HepG2 (cell line): ENCODE results near the gene ENO4. TPM values are rescaled to one million over a fixed set of nuclear protein-coding genes. Genes with fewer than 3 reads are reported as not detected.

Source experiments
- ATAC-seq: fragments of 200-7000 bp; cut with Tn5 transposase; 3 replicates; pipeline ENCODE4 v1.9.1; 2020; ENCODE audit warnings: mild to moderate bottlenecking, moderate library complexity
- BruUV-seq: library from RNA; stranded (reverse); fragments of 400-500 nt; replicated peaks from 2 replicates; lab custom pipeline; 2021; lab: Mats Ljungman, UMichigan
- CTCF ChIA-PET: fragments of 300-600 bp; formaldehyde crosslinking; extraction: SDS; loops from one replicate; lab custom pipeline; 2021; ENCODE audit warnings: low total read pairs, inconsistent platforms, low intra/inter-chr PET ratio; lab: Yijun Ruan, JAX
- POLR2A ChIA-PET: fragments of 350-600 bp; sonication (Branson Sonifier 250); formaldehyde crosslinking; loops from one replicate; lab custom pipeline; 2020; ENCODE audit warnings: antibody characterized with exemption, inconsistent platforms; lab: Yijun Ruan, JAX
- DNase-seq: peaks from one replicate; pipeline ENCODE4 v3.0.0-alpha.2; 2015; ENCODE audit warnings: low spot score
- FAIRE-seq: peaks from 3 replicates; lab custom pipeline; 2011; peaks lifted over from hg19 to GRCh38; lab: Jason Lieb, UNC
- H2AFZ ChIP-seq: one replicate; pipeline ENCODE4 v1.6.1; 2011; ENCODE audit warnings: low read length, inconsistent platforms
- H3K27ac ChIP-seq: fragments of 300-600 bp; 3 replicates; pipeline ENCODE4 v1.8.0; 2011; ENCODE audit warnings: mixed run types, mild to moderate bottlenecking, mixed read lengths, low read length, inconsistent platforms; ENCODE audit not compliant: insufficient read depth; ENCODE audit errors: extremely low read length
- H3K27me3 ChIP-seq, 2 experiments: fragments of 200-600 bp in 1 of 2; 2 replicates in 1 of 2; 3 replicates in 1 of 2; pipeline versions ENCODE4 v1.6.0 to v1.8.0; 2011; ENCODE audit warnings: low read length in 2 of 2, mild to moderate bottlenecking in 2 of 2, moderate library complexity in 2 of 2, inconsistent platforms in 1 of 2; ENCODE audit not compliant: insufficient read depth in 2 of 2, control insufficient read depth in 1 of 2
- H3K36me3 ChIP-seq, 2 experiments: fragments of 200-600 bp in 1 of 2; replicated peaks in 1 of 2; 2 replicates in 1 of 2; 3 replicates in 1 of 2; pipeline versions ENCODE4 v1.5.1 to v1.8.0; 2011; ENCODE audit warnings: low read length in 2 of 2, inconsistent platforms in 1 of 2; ENCODE audit not compliant: insufficient read depth in 2 of 2, control insufficient read depth in 1 of 2
- H3K4me1 ChIP-seq: 2 replicates; pipeline ENCODE4 v1.5.1; 2012; ENCODE audit warnings: low read length, inconsistent platforms; ENCODE audit not compliant: insufficient read depth
- H3K4me2 ChIP-seq: 2 replicates; pipeline ENCODE4 v1.6.0; 2011; ENCODE audit warnings: low read depth, low read length, inconsistent platforms
- H3K4me3 ChIP-seq, 3 experiments: fragments of 200-600 bp in 1 of 3; sonication (generic), shearing (Covaris generic) in 1 of 3; replicated peaks in 1 of 3; 2 replicates each; pipeline ENCODE4 v1.5.1; 2011 to 2016; ENCODE audit warnings: low read length in 3 of 3, inconsistent platforms in 2 of 3, low read depth in 2 of 3, mild to moderate bottlenecking in 2 of 3, control low read depth in 1 of 3, mixed read lengths in 1 of 3; ENCODE audit not compliant: insufficient read depth in 1 of 3
- H3K79me2 ChIP-seq: one replicate; pipeline ENCODE4 v1.6.1; 2011; ENCODE audit warnings: low read length, inconsistent platforms; ENCODE audit not compliant: insufficient read depth
- H3K9ac ChIP-seq: 2 replicates; pipeline ENCODE4 v1.6.0; 2011; ENCODE audit warnings: mild to moderate bottlenecking, low read depth, low read length, inconsistent platforms; ENCODE audit not compliant: insufficient read depth
- H3K9me3 ChIP-seq: 2 replicates; pipeline ENCODE4 v1.5.1; 2012; ENCODE audit warnings: mild to moderate bottlenecking, low read length
- H4K20me1 ChIP-seq: 2 replicates; pipeline ENCODE4 v1.6.0; 2011; ENCODE audit warnings: inconsistent platforms, mild to moderate bottlenecking, low read length, moderate library complexity; ENCODE audit not compliant: insufficient read depth
- ATF7 ChIP-seq, 2 experiments: fragments of 450-650 bp in 1 of 2; sonication (generic) in 1 of 2; formaldehyde crosslinking in 1 of 2; IDR thresholded peaks; 2 replicates each; pipeline versions ENCODE4 v1.4.0 to v1.6.1; 2016 to 2020; ENCODE audit warnings: antibody characterized with exemption in 1 of 2, mild to moderate bottlenecking in 1 of 2, missing genetic modification reagents in 1 of 2
- ATF7-NPFF ChIP-seq: sonication (generic); formaldehyde crosslinking; IDR thresholded peaks from 2 replicates; pipeline ENCODE4 v1.8.1; 2023; ENCODE audit warnings: mild to moderate bottlenecking, low read depth, missing genetic modification reagents, moderate library complexity
- FOXC1 ChIP-seq: sonication (generic); formaldehyde crosslinking; IDR thresholded peaks from 2 replicates; pipeline ENCODE4 v1.8.0; 2022; ENCODE audit warnings: mild to moderate bottlenecking, missing genetic modification reagents, borderline replicate concordance
- IRF2 ChIP-seq: IDR thresholded peaks from 2 replicates; pipeline ENCODE4 v1.6.1; 2018; ENCODE audit warnings: missing genetic modification reagents, missing compliant biosample characterization
- KDM6A ChIP-seq: IDR thresholded peaks from 2 replicates; pipeline ENCODE4 v1.6.1; 2016; ENCODE audit warnings: low read depth
- MYNN ChIP-seq: sonication (generic); formaldehyde crosslinking; IDR thresholded peaks from 2 replicates; pipeline ENCODE4 v1.4.0; 2020; ENCODE audit warnings: mild to moderate bottlenecking, low read depth, missing genetic modification reagents
- SPEN ChIP-seq: sonication (generic); formaldehyde crosslinking; IDR thresholded peaks from 2 replicates; pipeline ENCODE4 v1.5.1; 2020; ENCODE audit warnings: low read depth, mild to moderate bottlenecking, missing genetic modification reagents
- WGBS: methylation state at CpG from one replicate; pipeline ENCODE4 v1.1.6; 2017; ENCODE audit warnings: low lambda C conversion rate; 5-methylcytosine and 5-hydroxymethylcytosine counted together
- in situ Hi-C: cut with HindIII; loops from 2 replicates; pipeline ENCODE4 v1.10.0; 2017; ENCODE audit warnings: low pct_unique_long_range_greater_than_20kb; ENCODE audit not compliant: extremely low pct_ligation_motif_present
- intact Hi-C: fragments of 100-400 bp; cut with micrococcal nuclease; formaldehyde crosslinking; loops from one replicate; pipeline ENCODE4 v1.10.0; 2022; ENCODE audit not compliant: unreplicated experiment
- polyA plus RNA-seq, 8 experiments: library from polyadenylated mRNA; depleted of rRNA in 3 of 8; stranded (reverse) in 7 of 8; unstranded in 1 of 8; fragments of >200 nt; fragmentation: Illumina TruSeq in 4 of 8; extraction: Trizol in 4 of 8; gene quantifications; 2 replicates each; pipeline versions ENCODE4 v1.2.1 to v1.2.3, GENCODE V29; 2011 to 2016; ENCODE audit warnings: low read depth in 4 of 8, missing spikeins in 1 of 8, mixed read lengths in 1 of 8; ENCODE audit not compliant: insufficient read depth in 1 of 8
- total RNA-seq, 5 experiments: library from RNA; depleted of rRNA; stranded (reverse); fragments of >200 nt; fragmentation: Illumina TruSeq; extraction: Trizol; gene quantifications; 2 replicates each; pipeline ENCODE4 v1.2.3, GENCODE V29; 2016; ENCODE audit warnings: low read depth in 1 of 5
- TF ChIP-seq, protein P1 (sequence below): sonication (generic); formaldehyde crosslinking; IDR thresholded peaks from 2 replicates; pipeline ENCODE4 v1.4.0; 2020; ENCODE audit warnings: missing genetic modification reagents
- TF ChIP-seq, protein P2 (sequence below): sonication (generic); formaldehyde crosslinking; IDR thresholded peaks from 2 replicates; pipeline ENCODE4 v1.4.0; 2020; ENCODE audit warnings: missing genetic modification reagents, borderline replicate concordance
- TF ChIP-seq, protein P3 (sequence below): sonication (generic); formaldehyde crosslinking; IDR thresholded peaks from 2 replicates; pipeline ENCODE4 v1.5.1; 2020; ENCODE audit warnings: mild to moderate bottlenecking, missing genetic modification reagents, moderate library complexity

ENO4 gene
- total and polyA plus RNA-seq, 2 of the 13 experiments (the other 11 are each of a cell fraction or from before 2014, with no cell fraction given) = not detected

DNA sequence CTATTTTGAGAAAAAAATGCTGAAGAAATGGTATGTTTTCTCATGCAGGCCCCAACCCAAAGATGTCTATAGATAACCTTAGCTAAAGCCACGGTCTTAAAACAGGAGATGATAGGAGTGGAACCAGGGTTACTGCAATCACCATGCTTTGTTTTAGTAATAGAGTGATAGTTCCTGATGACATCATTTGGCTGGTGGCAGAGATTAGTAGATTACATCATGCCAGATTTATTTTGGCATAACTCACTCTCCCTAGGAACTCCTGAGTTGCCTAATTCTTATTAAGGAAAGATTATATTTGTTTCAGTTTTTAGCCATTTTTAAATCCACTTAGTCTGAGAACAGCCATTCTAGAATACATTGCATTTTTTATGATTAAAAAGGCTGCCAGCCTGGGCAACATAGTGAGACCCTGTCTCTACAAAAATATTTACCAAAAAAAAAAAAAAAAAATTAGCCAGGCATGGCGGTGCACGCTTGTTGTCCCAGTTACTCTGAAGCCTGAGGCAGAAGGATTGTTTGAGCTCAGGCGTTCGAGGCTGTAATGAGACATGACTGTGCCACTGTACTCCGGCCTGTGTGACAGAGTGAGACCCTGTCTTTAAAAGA, 17.8 kb downstream of the ENO4 start:
- Histone ChIP-seq H3K36me3 (no peaks in the 10 kb centered on the region), H3K4me3 (no peak overlapping the region), H3K27me3 (no peaks in the 10 kb centered on the region; a peak in 1 of 5 replicates), H3K27ac (no peak overlapping the region), H3K4me1 (no peaks in the 10 kb centered on the region), H3K9ac (no peak overlapping the region), H3K4me2 (no peak overlapping the region), H3K9me3 (no peaks in the 10 kb centered on the region), H2AFZ (no peak overlapping the region), H3K79me2 (no peaks in the 10 kb centered on the region), H4K20me1 (no peaks in the 10 kb centered on the region)
- in situ Hi-C loops (no loop called here), intact Hi-C loops (no loop called here)
- FAIRE-seq (no peak), DNase-seq (no peak), ATAC-seq (no peak)
- no TSS peak for BruUV-seq
- ChIA-PET CTCF (no interaction called here), POLR2A (no interaction called here)
- no peak for TF ChIP-seq IRF2
- TF ChIP-seq ATF7 (IDR thresholded peaks at IDR 0.05) = peak; percentile 81
- TF ChIP-seq ATF7 (CRISPR knock-in tag; IDR thresholded peaks at IDR 0.05) = no peak
- TF ChIP-seq, protein P1, sequence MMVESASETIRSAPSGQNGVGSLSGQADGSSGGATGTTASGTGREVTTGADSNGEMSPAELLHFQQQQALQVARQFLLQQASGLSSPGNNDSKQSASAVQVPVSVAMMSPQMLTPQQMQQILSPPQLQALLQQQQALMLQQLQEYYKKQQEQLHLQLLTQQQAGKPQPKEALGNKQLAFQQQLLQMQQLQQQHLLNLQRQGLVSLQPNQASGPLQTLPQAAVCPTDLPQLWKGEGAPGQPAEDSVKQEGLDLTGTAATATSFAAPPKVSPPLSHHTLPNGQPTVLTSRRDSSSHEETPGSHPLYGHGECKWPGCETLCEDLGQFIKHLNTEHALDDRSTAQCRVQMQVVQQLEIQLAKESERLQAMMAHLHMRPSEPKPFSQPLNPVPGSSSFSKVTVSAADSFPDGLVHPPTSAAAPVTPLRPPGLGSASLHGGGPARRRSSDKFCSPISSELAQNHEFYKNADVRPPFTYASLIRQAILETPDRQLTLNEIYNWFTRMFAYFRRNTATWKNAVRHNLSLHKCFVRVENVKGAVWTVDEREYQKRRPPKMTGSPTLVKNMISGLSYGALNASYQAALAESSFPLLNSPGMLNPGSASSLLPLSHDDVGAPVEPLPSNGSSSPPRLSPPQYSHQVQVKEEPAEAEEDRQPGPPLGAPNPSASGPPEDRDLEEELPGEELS (CRISPR knock-in tag) = no peak
- TF ChIP-seq KDM6A (CRISPR knock-in tag) = no peak
- 60% methylated on average over 6 of the region's 6 CpGs for WGBS

DNA sequence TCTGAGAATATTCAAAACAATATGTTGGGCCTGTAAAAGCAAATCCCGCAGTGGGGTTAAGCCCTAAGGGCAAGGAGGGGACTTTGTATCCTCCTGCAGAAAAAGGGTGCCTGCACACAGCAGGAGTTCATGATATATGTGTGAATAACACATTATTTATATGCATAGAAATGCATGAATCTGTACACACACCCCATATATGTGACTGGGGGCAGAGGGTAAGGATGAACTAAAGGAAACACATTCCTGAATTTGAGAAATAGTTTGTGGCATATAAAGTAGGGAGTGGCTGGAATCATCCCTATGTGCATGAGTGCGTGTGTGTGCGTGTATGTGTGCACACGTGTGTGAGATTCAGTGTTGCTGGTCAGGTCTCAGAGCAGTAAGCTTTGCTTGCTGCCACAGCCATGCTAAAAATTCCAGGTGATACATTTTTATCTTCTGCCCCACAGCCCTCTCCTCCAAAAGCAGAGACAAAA, 18.9 kb downstream of the ENO4 start:
- WGBS = 57% methylated on average over 4 of the region's 4 CpGs
- in situ Hi-C loops = no loop called here
- Histone ChIP-seq H3K4me2 (no peak overlapping the region), H3K79me2 (no peaks in the 10 kb centered on the region), H3K9ac (no peak overlapping the region), H3K4me1 (no peaks in the 10 kb centered on the region), H3K4me3 (no peak overlapping the region), H2AFZ (no peak overlapping the region), H3K9me3 (no peaks in the 10 kb centered on the region), H3K27me3 (no peaks in the 10 kb centered on the region; a peak in 1 of 5 replicates), H3K27ac (no peak overlapping the region), H3K36me3 (no peaks in the 10 kb centered on the region), H4K20me1 (no peaks in the 10 kb centered on the region)
- POLR2A ChIA-PET = no interaction called here
- ATAC-seq (no peak), DNase-seq (no peak), FAIRE-seq (no peak)
- intact Hi-C loops = no loop called here
- CTCF ChIA-PET = no interaction called here
- BruUV-seq = no TSS peak
- TF ChIP-seq FOXC1 (CRISPR knock-in tag) = no peak
- TF ChIP-seq ATF7-NPFF = no peak
- TF ChIP-seq, protein P2, sequence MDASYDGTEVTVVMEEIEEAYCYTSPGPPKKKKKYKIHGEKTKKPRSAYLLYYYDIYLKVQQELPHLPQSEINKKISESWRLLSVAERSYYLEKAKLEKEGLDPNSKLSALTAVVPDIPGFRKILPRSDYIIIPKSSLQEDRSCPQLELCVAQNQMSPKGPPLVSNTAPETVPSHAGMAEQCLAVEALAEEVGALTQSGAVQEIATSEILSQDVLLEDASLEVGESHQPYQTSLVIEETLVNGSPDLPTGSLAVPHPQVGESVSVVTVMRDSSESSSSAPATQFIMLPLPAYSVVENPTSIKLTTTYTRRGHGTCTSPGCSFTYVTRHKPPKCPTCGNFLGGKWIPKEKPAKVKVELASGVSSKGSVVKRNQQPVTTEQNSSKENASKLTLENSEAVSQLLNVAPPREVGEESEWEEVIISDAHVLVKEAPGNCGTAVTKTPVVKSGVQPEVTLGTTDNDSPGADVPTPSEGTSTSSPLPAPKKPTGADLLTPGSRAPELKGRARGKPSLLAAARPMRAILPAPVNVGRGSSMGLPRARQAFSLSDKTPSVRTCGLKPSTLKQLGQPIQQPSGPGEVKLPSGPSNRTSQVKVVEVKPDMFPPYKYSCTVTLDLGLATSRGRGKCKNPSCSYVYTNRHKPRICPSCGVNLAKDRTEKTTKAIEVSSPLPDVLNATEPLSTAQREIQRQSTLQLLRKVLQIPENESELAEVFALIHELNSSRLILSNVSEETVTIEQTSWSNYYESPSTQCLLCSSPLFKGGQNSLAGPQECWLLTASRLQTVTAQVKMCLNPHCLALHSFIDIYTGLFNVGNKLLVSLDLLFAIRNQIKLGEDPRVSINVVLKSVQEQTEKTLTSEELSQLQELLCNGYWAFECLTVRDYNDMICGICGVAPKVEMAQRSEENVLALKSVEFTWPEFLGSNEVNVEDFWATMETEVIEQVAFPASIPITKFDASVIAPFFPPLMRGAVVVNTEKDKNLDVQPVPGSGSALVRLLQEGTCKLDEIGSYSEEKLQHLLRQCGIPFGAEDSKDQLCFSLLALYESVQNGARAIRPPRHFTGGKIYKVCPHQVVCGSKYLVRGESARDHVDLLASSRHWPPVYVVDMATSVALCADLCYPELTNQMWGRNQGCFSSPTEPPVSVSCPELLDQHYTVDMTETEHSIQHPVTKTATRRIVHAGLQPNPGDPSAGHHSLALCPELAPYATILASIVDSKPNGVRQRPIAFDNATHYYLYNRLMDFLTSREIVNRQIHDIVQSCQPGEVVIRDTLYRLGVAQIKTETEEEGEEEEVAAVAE (CRISPR knock-in tag) = no peak
- TF ChIP-seq MYNN (CRISPR knock-in tag) = no peak
- TF ChIP-seq, protein P3, sequence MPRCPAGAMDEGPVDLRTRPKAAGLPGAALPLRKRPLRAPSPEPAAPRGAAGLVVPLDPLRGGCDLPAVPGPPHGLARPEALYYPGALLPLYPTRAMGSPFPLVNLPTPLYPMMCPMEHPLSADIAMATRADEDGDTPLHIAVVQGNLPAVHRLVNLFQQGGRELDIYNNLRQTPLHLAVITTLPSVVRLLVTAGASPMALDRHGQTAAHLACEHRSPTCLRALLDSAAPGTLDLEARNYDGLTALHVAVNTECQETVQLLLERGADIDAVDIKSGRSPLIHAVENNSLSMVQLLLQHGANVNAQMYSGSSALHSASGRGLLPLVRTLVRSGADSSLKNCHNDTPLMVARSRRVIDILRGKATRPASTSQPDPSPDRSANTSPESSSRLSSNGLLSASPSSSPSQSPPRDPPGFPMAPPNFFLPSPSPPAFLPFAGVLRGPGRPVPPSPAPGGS (CRISPR knock-in tag) = no peak
- no peak for TF ChIP-seq SPEN (CRISPR knock-in tag)
